Measurements from ENCODE around the gene FAM170B. TPM values are rescaled to one million over a fixed set of nuclear protein-coding genes. Genes with fewer than 3 reads are reported as not detected.

FAM170B gene
- total RNA-seq, 2 donors from 2014 or later = not detected

DNA sequence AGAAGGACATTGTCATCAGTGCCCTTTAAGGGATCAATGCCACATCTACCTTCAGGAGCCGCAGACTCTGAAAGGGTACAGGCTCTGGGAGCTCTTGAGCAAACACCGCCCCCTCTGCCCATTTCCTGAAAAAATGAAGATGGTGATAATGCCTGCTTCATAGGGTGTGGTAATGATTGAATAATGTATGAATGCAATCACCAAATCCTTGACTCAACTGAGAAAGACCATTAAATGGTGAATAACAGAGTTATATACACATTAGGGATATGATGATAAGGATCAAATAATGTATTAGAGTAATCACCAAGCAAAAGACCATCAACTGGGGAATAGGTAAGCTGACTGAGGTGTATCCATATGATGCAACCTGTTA is 1.5 kb downstream of the FAM170B start:
- no peak for DNase-seq (ENCODE audit: low spot score)
- Histone ChIP-seq H3K36me3 (no peaks in the 10 kb centered on the region), H3K4me3 (no peak overlapping the region), H3K4me1 (peaks cover 0 to 35% of the 10 kb centered on the region in 2 donors), H3K27me3 (no peaks in the 10 kb centered on the region), H3K27ac (no peak overlapping the region), H3K9me3 (no peaks in the 10 kb centered on the region)
- TF ChIP-seq CTCF (IDR thresholded peaks at IDR 0.05) = no peak

- TF ChIP-seq CTCF (IDR thresholded peaks at IDR 0.05) = no peak
- no peak for DNase-seq (ENCODE audit: low spot score)
- no peak overlapping the region for H3K4me3 ChIP-seq
- H3K36me3 ChIP-seq = no peaks in the 10 kb centered on the region
- no peaks in the 10 kb centered on the region for H3K27me3 ChIP-seq
- no peak overlapping the region for H3K27ac ChIP-seq
- peaks cover 0 to 35% of the 10 kb centered on the region in 2 donors for H3K4me1 ChIP-seq
- no peaks in the 10 kb centered on the region for H3K9me3 ChIP-seq
Observed at GRCh38 chr10:49131507-49132361, 2.1 kb downstream of the FAM170B start.

DNA sequence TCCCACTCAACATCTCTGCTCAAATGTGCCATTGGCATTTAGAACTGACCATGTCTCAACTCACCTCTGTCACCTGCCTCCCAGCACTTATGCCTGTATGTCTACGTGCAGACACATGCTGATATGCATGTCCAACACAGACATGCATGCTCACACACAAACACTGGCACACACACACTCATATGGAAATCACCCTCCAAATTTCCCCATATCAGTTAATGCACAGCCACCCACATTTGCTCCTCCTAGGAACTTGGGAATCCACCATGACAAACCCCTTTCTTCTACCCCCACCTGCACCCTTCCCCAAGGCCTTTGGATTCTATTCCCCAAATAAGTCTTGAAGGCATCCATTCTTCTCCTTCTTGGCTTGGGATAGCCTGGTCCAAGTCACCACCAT is 4.4 kb downstream of the FAM170B start:
- Histone ChIP-seq H3K27ac (no peak overlapping the region), H3K36me3 (no peaks in the 10 kb centered on the region), H3K4me3 (no peak overlapping the region), H3K4me1 (peaks cover 0 to 19% of the 10 kb centered on the region in 2 donors), H3K27me3 (no peaks in the 10 kb centered on the region), H3K9me3 (no peaks in the 10 kb centered on the region)
- DNase-seq (ENCODE audit: low spot score) = no peak
- no peak for TF ChIP-seq CTCF (IDR thresholded peaks at IDR 0.05)

DNA sequence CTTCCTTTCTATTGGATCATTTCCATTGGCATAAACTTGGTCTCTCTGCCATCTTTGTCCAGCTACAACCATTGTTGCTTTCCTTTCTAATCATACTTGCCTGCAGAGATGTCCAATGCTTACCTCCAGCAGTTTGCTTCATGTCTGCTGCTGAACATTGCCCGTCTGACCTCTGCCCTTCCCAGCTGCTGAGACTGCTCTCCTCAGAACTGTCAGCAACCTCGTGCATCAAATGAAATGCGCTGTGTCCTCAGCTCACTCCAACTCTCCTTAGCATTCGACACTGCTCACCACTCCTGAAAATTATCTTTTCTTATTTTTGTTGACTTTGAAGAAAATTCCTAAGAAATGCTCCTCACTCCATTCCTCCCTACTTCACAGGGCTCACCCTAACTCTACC is 5.0 kb downstream of the FAM170B start:
- H3K4me3 ChIP-seq = no peak overlapping the region
- DNase-seq (ENCODE audit: low spot score) = no peak
- no peak for TF ChIP-seq CTCF (IDR thresholded peaks at IDR 0.05)
- no peak overlapping the region for H3K27ac ChIP-seq
- H3K9me3 ChIP-seq = no peaks in the 10 kb centered on the region
- H3K27me3 ChIP-seq = no peaks in the 10 kb centered on the region
- no peaks in the 10 kb centered on the region for H3K36me3 ChIP-seq
- H3K4me1 ChIP-seq = peaks cover 0 to 14% of the 10 kb centered on the region in 2 donors

DNA sequence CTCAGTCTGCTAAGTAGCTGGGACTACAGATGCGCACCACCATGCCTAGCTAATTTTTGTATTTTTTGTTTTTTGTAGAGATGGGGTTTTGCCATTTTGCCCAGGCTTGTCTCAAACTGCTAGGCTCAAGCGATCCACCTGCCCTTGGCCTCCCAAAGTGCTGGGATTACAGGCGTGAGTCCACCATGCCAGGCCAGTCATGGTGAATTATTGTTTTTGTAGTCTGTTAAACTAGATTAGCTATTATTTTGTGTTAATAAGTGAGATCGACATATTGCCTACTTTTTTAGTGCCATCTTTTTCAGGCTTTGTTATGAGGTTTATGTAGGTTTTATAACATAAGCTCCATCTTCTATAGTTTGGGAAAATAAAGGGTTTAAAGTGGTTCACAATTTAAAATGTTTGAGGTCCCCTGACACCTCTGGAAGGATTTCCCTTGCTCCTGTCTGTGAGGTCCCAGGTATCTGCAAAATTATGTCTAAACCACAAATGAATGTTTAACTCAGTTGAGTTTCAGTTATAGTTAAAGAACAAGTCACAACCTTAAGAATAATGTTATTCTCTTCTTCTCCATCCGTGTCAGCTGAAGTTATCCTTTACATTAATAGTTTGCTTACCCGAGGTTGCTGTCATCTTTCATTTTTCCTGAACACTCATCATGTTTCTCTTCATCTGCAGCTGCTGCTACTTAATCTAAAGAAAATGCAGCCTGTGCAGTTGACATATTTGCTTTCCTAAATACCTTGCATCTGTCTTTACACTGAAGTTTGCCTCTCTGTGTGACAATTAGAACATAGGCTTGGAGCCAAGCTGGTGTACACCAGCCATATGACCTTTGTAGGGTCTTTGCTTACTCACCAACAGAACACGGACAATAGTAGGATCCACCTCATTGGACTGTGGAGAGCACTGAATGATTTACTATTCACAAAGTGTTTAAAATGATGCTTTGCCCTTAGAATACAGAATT is 9.6 kb downstream of the FAM170B start:
- H3K27ac ChIP-seq = no peak overlapping the region
- no peak for TF ChIP-seq CTCF (IDR thresholded peaks at IDR 0.05)
- no peaks in the 10 kb centered on the region for H3K9me3 ChIP-seq
- H3K27me3 ChIP-seq = no peaks in the 10 kb centered on the region
- H3K36me3 ChIP-seq = no peaks in the 10 kb centered on the region
- DNase-seq (ENCODE audit: low spot score) = no peak
- H3K4me1 ChIP-seq = no peaks in the 10 kb centered on the region
- H3K4me3 ChIP-seq = no peak overlapping the region

All from right atrium auricular region (tissue), 2 donors.